Pons (tissue), 1 donor: Measurements from ENCODE around the gene PLPPR3.
"Not testable (repeated sequence)": the region's sequence is repeated elsewhere in the genome, so short reads cannot be mapped to it uniquely, and the experiment has no call there.

Experiments used
- DNase-seq: peaks from one replicate; pipeline ENCODE4 v3.0.0-alpha.2; 2016; ENCODE audit warnings: low spot score

Gene PLPPR3

GRCh38 chr19:853014-853585 is 31.3 kb upstream of the PLPPR3 start:
- no peak for DNase-seq

DNA sequence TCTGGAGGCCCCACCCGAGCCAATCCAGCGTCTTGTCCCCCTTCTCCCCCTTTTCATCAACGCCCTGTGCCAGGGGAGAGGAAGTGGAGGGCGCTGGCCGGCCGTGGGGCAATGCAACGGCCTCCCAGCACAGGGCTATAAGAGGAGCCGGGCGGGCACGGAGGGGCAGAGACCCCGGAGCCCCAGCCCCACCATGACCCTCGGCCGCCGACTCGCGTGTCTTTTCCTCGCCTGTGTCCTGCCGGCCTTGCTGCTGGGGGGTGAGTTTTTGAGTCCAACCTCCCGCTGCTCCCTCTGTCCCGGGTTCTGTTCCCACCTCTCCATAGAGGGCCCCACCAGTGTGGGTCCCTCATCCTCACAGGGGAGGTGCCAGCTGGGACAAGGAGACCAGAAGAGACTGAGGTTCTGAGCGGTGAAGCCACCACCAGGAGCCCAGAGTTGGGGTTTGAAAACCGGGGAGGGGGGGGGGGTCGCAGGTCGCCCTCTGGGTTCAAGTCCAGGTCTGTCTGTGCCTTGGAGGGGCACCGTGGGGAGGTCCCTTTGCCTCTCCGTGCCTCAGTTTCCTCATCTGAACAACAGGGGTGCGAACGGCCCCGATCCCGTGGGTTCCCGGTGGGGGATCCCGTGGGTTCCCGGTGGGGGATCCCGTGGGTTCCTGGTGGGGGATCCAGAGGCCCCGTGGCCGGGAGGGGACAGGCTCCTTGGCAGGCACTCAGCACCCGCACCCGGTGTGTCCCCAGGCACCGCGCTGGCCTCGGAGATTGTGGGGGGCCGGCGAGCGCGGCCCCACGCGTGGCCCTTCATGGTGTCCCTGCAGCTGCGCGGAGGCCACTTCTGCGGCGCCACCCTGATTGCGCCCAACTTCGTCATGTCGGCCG is 30.6 kb upstream of the PLPPR3 start, which contains the start of gene ELANE:
Gene ELANE (plus strand): TSS at position 168 of the 878 bp plus-strand sequence. CDS start 26 bp downstream, at position 194.
- no peak for DNase-seq

DNA sequence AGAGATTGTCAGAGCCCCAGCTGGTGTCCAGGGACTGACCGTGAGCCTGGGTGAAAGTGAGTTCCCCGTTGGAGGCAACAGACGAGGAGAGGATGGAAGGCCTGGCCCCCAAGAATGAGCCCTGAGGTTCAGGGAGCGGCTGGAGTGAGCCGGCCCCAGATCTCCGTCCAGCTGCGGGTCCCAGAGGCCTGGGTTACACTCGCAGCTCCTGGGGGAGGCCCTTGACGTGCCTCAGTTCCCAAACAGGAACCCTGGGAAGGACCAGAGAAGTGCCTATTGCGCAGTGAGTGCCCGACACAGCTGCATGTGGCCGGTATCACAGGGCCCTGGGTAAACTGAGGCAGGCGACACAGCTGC is 29.2 kb upstream of the PLPPR3 start:
- DNase-seq = no peak

DNA sequence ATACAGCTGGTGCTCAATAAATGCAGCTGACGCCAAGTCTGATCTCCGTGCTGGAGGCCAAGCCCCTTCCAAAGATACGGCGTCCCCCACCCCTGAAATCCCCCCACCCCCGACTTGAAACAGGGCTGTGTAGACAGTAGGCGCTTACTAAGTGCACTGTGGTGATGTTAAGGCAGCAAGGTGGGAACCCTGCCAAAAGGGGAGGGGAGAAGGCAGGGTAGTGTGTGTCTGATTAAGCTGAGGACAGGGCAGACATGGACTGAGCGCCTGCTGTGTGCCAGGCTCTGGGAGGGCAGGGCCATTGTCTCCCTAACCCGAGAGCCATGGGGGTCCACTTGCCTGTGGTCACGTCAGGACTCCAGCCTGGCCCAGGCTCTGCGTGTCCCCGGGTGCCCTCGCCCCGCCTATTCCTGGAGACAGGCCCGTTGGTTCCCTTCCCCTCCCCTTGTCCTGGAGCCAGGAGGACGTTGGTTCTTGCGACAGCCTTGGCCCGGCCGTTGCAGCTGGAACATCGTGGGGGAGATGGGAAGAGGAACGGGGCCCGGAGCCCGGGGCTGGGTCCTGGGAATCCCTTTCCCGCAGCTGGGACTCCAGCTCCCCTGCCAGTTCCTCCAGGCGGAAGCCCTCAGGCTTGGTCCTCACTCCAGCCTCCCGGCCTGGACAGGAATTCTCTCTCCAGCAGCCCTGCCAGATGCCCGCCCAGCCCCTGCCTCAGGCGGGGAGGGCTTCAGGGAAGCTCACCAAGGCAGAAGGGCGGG is 28.6 kb upstream of the PLPPR3 start:
- no peak for DNase-seq

- DNase-seq = not testable (repeated sequence)
Measured at GRCh38 chr19:849195-849594, 27.4 kb upstream of the PLPPR3 start.

GRCh38 chr19:848386-848921 is 26.7 kb upstream of the PLPPR3 start:
- no peak for DNase-seq

DNA sequence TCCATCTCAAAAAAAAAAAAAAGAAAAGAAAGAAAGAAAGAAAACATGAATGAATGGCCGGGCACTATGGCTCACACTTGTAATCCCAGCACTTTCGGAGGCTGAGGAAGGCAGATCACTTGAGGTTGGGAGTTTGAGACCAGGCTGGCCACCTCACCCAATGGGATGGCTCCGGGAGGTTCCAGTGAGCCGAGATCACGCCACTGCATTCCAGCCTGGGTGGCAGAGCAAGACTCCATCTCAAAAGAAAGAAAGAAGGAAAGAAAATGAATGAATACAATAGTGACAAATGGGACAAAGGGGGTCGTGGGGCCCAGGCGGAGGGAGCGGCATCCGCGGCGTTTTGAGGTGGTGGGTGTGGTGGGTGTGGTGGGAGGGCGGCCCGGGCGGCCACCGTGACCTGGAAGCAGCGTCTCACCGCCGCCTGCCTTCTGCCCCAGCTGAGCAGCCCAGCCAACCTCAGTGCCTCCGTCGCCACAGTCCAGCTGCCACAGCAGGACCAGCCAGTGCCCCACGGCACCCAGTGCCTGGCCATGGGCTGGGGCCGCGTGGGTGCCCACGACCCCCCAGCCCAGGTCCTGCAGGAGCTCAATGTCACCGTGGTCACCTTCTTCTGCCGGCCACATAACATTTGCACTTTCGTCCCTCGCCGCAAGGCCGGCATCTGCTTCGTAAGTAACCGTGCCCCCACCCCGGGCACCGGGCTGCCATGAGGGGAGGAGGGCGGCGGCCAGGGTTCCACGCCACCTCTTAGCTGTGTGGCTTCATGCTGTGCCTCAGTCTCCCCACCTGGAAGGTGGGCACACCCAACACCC is 24.2 kb upstream of the PLPPR3 start:
- DNase-seq = no peak

DNA sequence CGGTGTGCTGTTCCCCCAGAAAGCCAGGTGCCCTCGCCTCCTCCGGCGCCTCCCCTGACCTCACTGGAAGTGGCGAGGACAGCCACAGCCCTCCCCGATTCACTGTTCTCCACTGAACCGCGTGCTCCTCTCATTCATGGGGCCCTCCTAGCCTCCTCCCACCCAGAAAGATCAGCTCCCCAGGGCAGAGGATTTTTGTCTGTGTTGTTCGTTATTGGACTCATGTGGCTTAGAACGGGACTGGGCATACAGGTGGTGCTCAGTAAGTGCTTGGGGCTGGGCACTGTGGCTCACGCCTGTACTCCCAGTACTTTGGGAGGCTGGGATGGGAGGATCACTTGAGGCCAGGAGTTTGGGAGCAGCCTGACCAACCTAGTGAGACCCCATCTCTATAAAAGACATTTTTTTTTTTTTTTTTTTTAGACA is 22.8 kb upstream of the PLPPR3 start:
- no peak for DNase-seq

DNA sequence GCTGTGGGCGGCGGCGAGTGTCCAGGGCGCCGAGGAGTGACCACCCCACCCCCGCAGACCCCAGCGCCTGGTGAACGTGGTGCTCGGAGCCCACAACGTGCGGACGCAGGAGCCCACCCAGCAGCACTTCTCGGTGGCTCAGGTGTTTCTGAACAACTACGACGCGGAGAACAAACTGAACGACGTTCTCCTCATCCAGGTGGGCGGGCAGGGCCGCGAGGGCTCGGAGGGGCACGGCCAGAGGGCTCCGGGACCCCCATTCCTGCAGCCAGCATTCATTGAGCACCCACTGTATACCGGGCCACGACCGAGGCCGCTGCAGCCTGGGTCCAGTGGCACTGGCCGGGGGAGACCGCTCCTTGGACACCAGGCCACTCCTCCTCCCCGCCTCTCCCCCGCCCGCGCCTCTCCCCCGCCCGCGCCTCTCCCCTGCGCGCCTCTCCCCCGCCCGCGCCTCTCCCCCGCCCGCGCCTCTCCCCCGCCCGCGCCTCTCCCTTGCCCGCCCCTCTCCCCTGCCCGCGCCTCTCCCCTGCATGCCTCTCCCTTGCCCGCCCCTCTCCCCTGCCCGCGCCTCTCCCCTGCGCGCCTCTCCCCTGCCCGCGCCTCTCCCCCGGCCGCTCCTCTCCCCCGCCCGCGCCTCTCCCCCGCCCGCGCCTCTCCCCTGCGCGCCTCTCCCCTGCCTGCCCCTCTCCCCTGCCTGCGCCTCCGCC is 22.2 kb upstream of the PLPPR3 start:
- DNase-seq = no peak

DNA sequence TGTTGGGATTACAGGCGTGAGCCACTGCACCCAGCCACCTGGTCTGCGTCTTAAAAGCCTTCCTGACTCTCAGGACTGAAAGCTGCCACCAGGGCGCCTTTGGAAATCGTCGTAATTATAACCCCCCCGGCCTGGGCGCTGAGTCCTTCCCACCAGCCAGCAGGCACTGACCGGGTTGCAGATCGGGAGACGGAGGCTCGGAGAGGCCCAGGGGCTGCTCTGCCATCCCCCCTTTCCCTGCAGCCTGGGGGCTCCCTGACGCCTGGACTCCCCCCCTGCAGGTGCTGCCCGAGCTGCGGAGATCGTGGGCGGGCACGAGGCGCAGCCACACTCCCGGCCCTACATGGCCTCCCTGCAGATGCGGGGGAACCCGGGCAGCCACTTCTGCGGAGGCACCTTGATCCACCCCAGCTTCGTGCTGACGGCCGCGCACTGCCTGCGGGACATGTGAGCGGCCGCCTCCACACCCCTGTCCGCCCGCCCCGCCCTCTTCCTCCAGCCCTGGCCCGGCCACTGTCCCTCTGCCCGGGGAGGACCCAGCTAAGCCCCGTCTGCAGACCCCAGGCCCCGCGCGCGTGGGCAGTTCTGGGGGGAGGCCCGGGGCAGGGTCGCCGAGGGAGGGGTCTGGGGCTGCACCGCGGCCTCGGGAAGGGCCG is 21.6 kb upstream of the PLPPR3 start:
- DNase-seq = no peak

DNA sequence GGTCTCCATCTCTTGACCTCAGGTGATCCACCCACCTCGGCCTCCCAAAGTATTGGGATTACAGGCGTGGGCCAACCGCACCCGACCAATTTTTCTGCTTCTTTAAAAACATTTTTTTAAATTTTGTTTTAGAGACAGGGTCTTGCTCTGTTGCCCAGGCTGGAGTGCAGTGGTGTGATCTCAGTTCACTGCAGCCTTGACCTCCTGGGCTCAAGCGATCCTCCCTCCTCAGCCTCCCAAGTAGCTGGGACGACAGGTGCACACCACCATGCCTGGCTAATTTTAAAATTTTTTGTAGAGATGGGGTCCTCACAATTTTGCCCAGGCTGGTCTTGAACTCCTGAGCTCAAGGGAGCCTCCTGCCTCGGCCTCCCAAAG is 21.0 kb upstream of the PLPPR3 start:
- not testable (repeated sequence) for DNase-seq

DNA sequence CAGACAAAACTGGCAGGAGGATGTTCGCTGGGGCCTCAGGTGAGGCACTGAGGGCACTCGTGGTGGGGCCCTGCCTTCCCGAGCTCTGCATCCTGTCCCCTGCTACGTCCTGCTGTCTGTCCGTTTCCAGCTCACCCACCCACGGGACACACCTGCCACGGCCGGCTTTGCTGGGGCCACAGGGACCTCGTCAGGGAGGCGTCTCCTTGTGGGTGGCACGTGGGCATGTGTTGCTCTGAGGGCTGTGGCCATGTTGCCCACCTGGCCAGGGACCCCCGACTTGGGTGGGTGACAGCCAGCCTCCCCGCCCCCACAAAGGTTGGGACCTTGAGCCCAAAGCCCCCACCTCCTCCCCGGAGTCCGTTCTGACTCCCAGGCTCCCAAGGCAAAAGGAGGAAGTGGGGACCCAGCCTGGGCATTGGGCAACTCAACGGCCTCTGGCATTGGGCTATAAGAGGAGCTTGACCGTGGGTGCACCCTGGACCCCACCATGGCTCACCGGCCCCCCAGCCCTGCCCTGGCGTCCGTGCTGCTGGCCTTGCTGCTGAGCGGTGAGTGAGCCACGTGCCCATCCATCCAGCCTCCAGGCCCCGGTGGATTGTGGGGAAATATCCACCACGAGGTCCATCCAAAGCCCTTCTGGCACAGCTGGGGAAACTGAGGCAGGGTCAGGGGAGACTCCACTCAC is 18.9 kb upstream of the PLPPR3 start, which contains the start of gene PRTN3:
Gene PRTN3 (plus strand): TSS at position 481 of the 688 bp plus-strand sequence. CDS start 10 bp downstream, at position 491.
- DNase-seq = no peak

GRCh38 chr19:835210-835810 is 13.6 kb upstream of the PLPPR3 start:
- no peak for DNase-seq

- no peak for DNase-seq
Measured at GRCh38 chr19:834216-834615, 12.5 kb upstream of the PLPPR3 start.

GRCh38 chr19:831407-832369 is 9.9 kb upstream of the PLPPR3 start:
- DNase-seq = no peak

DNA sequence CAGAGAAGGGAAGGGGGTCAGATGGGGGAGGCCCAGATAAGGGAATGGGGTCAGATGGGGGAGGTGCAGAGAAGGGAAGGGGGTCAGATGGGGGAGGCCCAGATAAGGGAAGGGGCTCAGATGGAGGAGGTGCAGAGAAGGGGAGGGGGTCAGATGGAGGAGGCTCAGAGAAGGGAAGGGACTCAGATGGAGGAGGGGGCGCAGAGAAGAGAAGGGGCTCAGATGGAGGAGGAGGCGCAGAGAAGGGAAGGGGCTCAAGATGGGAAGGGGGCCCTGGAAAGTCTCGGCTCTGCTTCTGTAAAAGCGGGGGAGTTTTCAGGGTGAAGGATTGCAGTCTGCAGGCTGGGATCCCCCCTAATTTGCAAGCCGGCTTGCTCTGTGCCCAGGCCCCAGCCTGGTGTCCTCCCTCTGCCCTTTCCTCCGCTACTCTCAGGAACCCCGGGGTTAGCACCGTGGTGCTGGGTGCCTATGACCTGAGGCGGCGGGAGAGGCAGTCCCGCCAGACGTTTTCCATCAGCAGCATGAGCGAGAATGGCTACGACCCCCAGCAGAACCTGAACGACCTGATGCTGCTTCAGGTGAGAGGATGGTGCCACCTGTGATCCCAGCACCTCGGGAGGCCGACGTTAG is 7.5 kb upstream of the PLPPR3 start:
- DNase-seq = no peak

- no peak for DNase-seq
Measured at GRCh38 chr19:827710-828321, 6.1 kb upstream of the PLPPR3 start, which contains the start of gene AZU1. Gene AZU1 (plus strand): TSS chr19:827837. CDS start chr19:827847, 10 bp downstream.
